H1 (cell line): Measurements from ENCODE around the gene SLX4IP. TPM values are rescaled to one million over a fixed set of nuclear protein-coding genes. Genes with fewer than 3 reads are reported as not detected.

Experiments
- CTCF ChIA-PET: fragments of 300-600 bp; sonication (Branson Sonifier 250); formaldehyde crosslinking; loops from one replicate; lab custom pipeline; 2021; ENCODE audit not compliant: partially characterized antibody; lab: Charles Lee
- POLR2A ChIA-PET: fragments of 300-600 bp; sonication (Branson Sonifier 250); formaldehyde crosslinking; loops from one replicate; lab custom pipeline; 2021; ENCODE audit warnings: inconsistent platforms; ENCODE audit not compliant: partially characterized antibody; lab: Charles Lee
- DNase-seq, 2 experiments: peaks; one replicate each; pipeline versions ENCODE4 v3.0.0 to v3.0.0-alpha.2; 2010 to 2022; ENCODE audit warnings: low spot score in 2 of 2, low read depth in 1 of 2, mixed read lengths in 1 of 2
- FAIRE-seq: peaks from 2 replicates; lab custom pipeline; 2011; peaks lifted over from hg19 to GRCh38; lab: Jason Lieb, UNC
- H2AFZ ChIP-seq: 2 replicates; pipeline ENCODE4 v1.8.1; 2012; ENCODE audit warnings: low read length, inconsistent platforms
- H2AK5ac ChIP-seq: 2 replicates; pipeline ENCODE4 v1.6.1; 2013; ENCODE audit warnings: low read depth, low read length
- H2BK120ac ChIP-seq: replicated peaks from 2 replicates; pipeline ENCODE3; 2013; ENCODE audit warnings: low read depth, low read length, inconsistent platforms
- H2BK12ac ChIP-seq: 2 replicates; pipeline ENCODE4 v1.6.1; 2013; ENCODE audit warnings: low read depth, low read length
- H2BK15ac ChIP-seq: 2 replicates; pipeline ENCODE4 v1.6.1; 2013; ENCODE audit warnings: low read length
- H2BK20ac ChIP-seq: 2 replicates; pipeline ENCODE4 v1.6.1; 2013; ENCODE audit warnings: low read length
- H2BK5ac ChIP-seq: 2 replicates; pipeline ENCODE4 v1.6.1; 2013; ENCODE audit warnings: low read depth, low read length
- H3K14ac ChIP-seq: 2 replicates; pipeline ENCODE4 v1.6.1; 2013; ENCODE audit warnings: inconsistent platforms; ENCODE audit not compliant: insufficient read length
- H3K18ac ChIP-seq: 2 replicates; pipeline ENCODE4 v1.6.1; 2013; ENCODE audit warnings: low read length; ENCODE audit errors: extremely low read depth
- H3K23ac ChIP-seq: 2 replicates; pipeline ENCODE4 v1.6.1; 2013; ENCODE audit warnings: inconsistent platforms; ENCODE audit not compliant: insufficient read length
- H3K23me2 ChIP-seq: 2 replicates; pipeline ENCODE4 v1.6.1; 2013; ENCODE audit warnings: low read depth, low read length
- H3K27ac ChIP-seq: 2 replicates; pipeline ENCODE4 v1.6.1; 2011; ENCODE audit warnings: low read depth, low read length, inconsistent platforms
- H3K27me3 ChIP-seq, 4 experiments: replicated peaks in 1 of 4; 1 replicate in 1 of 4; 2 replicates in 3 of 4; pipeline versions ENCODE4 v1.6.1 to v1.8.1; 2011 to 2013; ENCODE audit warnings: low read length in 3 of 4, mild to moderate bottlenecking in 3 of 4, inconsistent platforms in 2 of 4, mixed read lengths in 2 of 4, moderate library complexity in 1 of 4; ENCODE audit not compliant: control insufficient read depth in 3 of 4, insufficient read depth in 3 of 4; ENCODE audit errors: extremely low read depth in 1 of 4
- H3K36me3 ChIP-seq, 4 experiments: 2 replicates each; pipeline versions ENCODE4 v1.6.1 to v1.8.1; 2011 to 2013; ENCODE audit warnings: mild to moderate bottlenecking in 4 of 4, low read length in 3 of 4, moderate library complexity in 2 of 4, control low read depth in 1 of 4, inconsistent platforms in 1 of 4; ENCODE audit not compliant: insufficient read depth in 4 of 4, control insufficient read depth in 2 of 4
- H3K4ac ChIP-seq: replicated peaks from 2 replicates; pipeline ENCODE3; 2013; ENCODE audit warnings: low read length, low read depth, mixed read lengths, inconsistent platforms; ENCODE audit not compliant: insufficient read length
- H3K4me1 ChIP-seq, 4 experiments: replicated peaks in 1 of 4; 1 replicate in 1 of 4; 2 replicates in 3 of 4; pipeline versions ENCODE4 v1.6.1 to v1.8.1; 2011 to 2013; ENCODE audit warnings: low read length in 3 of 4, inconsistent platforms in 2 of 4, mixed read lengths in 1 of 4; ENCODE audit not compliant: insufficient read depth in 4 of 4, control insufficient read depth in 3 of 4
- H3K4me2 ChIP-seq, 2 experiments: 2 replicates each; pipeline versions ENCODE4 v1.6.1 to v1.8.1; 2011 to 2013; ENCODE audit warnings: low read depth in 2 of 2, low read length in 2 of 2, control low read depth in 1 of 2, inconsistent platforms in 1 of 2, mild to moderate bottlenecking in 1 of 2; ENCODE audit not compliant: insufficient read depth in 1 of 2
- H3K4me3 ChIP-seq, 4 experiments: fragments of 200-600, 300-600 bp in 1 of 4; sonication (generic), shearing (Covaris generic), sonication (Bioruptor Twin) in 1 of 4; 2 replicates each; pipeline versions ENCODE4 v1.5.1 to v1.8.1; 2011 to 2016; ENCODE audit warnings: low read length in 4 of 4, low read depth in 3 of 4, control low read depth in 2 of 4, inconsistent platforms in 2 of 4, mild to moderate bottlenecking in 2 of 4, mixed read lengths in 1 of 4, moderate library complexity in 1 of 4; ENCODE audit not compliant: insufficient read depth in 2 of 4; ENCODE audit errors: extremely low read depth in 1 of 4
- H3K56ac ChIP-seq: replicated peaks from 2 replicates; pipeline ENCODE3; 2013; ENCODE audit warnings: low read depth, mild to moderate bottlenecking, mixed read lengths, low read length, inconsistent platforms; ENCODE audit not compliant: insufficient read length
- H3K79me1 ChIP-seq: 2 replicates; pipeline ENCODE4 v1.6.1; 2013; ENCODE audit warnings: low read depth, low read length, control low read depth
- H3K79me2 ChIP-seq, 2 experiments: 2 replicates each; pipeline versions ENCODE4 v1.6.1 to v1.8.1; 2012 to 2013; ENCODE audit warnings: low read length in 2 of 2, mild to moderate bottlenecking in 2 of 2, inconsistent platforms in 1 of 2; ENCODE audit not compliant: insufficient read depth in 2 of 2, control insufficient read depth in 1 of 2
- H3K9ac ChIP-seq, 4 experiments: replicated peaks in 1 of 4; 1 replicate in 1 of 4; 2 replicates in 3 of 4; pipeline versions ENCODE4 v1.6.1 to v1.8.1; 2011 to 2013; ENCODE audit warnings: low read depth in 3 of 4, low read length in 3 of 4, control low read depth in 2 of 4, mild to moderate bottlenecking in 2 of 4, moderate library complexity in 2 of 4, inconsistent platforms in 1 of 4; ENCODE audit errors: extremely low read depth in 1 of 4
- H3K9me3 ChIP-seq, 2 experiments: 2 replicates each; pipeline versions ENCODE4 v1.6.1 to v1.8.1; 2012 to 2013; ENCODE audit warnings: mild to moderate bottlenecking in 2 of 2, moderate library complexity in 2 of 2, control low read depth in 1 of 2, inconsistent platforms in 1 of 2, low read depth in 1 of 2, low read length in 1 of 2, mixed read lengths in 1 of 2; ENCODE audit not compliant: insufficient read depth in 2 of 2
- H4K20me1 ChIP-seq, 2 experiments: replicated peaks in 1 of 2; 2 replicates each; pipeline versions ENCODE3 to v1.8.1; 2011 to 2013; ENCODE audit warnings: inconsistent platforms in 2 of 2, low read length in 2 of 2, mild to moderate bottlenecking in 1 of 2; ENCODE audit not compliant: insufficient read depth in 2 of 2, control insufficient read depth in 1 of 2
- H4K5ac ChIP-seq: 2 replicates; pipeline ENCODE4 v1.6.1; 2013; ENCODE audit warnings: low read length, low read depth, mixed read lengths, inconsistent platforms; ENCODE audit not compliant: insufficient read length
- H4K8ac ChIP-seq: 2 replicates; pipeline ENCODE4 v1.8.0; 2013; ENCODE audit warnings: mild to moderate bottlenecking, moderate library complexity, low read length, inconsistent platforms; ENCODE audit not compliant: insufficient read depth; ENCODE audit errors: extremely low read depth
- H4K91ac ChIP-seq: replicated peaks from 2 replicates; pipeline ENCODE3; 2013; ENCODE audit warnings: low read length, mixed read lengths, inconsistent platforms; ENCODE audit not compliant: insufficient read length
- CHD1 ChIP-seq: IDR thresholded peaks from 2 replicates; pipeline ENCODE4 v1.6.1; 2012; ENCODE audit warnings: low read depth, low read length, improper control_type of control experiment
- WGBS, 2 experiments: shearing (Covaris generic) in 1 of 2; methylation state at CpG; one replicate each; pipeline versions ENCODE4 v1.1.6 to v1.1.7; 2013 to 2015; ENCODE audit warnings: low lambda C conversion rate in 2 of 2, mixed read lengths in 2 of 2, inconsistent platforms in 1 of 2, low coverage in 1 of 2, missing lambda C conversion rate in 1 of 2; ENCODE audit not compliant: insufficient replicate concordance in 2 of 2, insufficient coverage in 1 of 2, insufficient read length in 1 of 2; ENCODE audit errors: extremely low coverage in 1 of 2, missing lambda C conversion rate in 1 of 2; 5-methylcytosine and 5-hydroxymethylcytosine counted together
- polyA plus RNA-seq, 7 experiments: library from polyadenylated mRNA; depleted of rRNA in 3 of 7; stranded (reverse) in 5 of 7; unstranded in 2 of 7; fragments of >200 nt in 5 of 7; fragments of 200-250 nt in 2 of 7; gene quantifications; 1 replicate in 5 of 7; 2 replicates in 1 of 7; 4 replicates in 1 of 7; pipeline versions ENCODE4 v1.2.1 to v1.2.3, GENCODE V29; 2011 to 2013; ENCODE audit warnings: missing spikeins in 2 of 7, mixed read lengths in 2 of 7
- total RNA-seq: library from RNA; stranded (reverse); fragmentation: NEBNext Ultra II Directional; extraction: Animal tissue kit (Norgen Biotek cat#: 25700); gene quantifications from 2 replicates; pipeline ENCODE4 v1.2.1, GENCODE V29; 2021
- TF ChIP-seq, protein P1 (sequence below), 3 experiments: IDR thresholded peaks; 1 replicate in 2 of 3; 2 replicates in 1 of 3; pipeline versions ENCODE4 v1.5.1 to v1.6.1; 2011; ENCODE audit warnings: low read length in 3 of 3, mild to moderate bottlenecking in 3 of 3, inconsistent platforms in 2 of 3, low read depth in 1 of 3, moderate library complexity in 1 of 3; ENCODE audit not compliant: insufficient read depth in 1 of 3; ENCODE audit errors: control extremely low read depth in 1 of 3

SLX4IP gene
- total and polyA plus RNA-seq, 2 of the 8 experiments (the other 6 are each of a cell fraction or from before 2014, with no cell fraction given) = 2.4 to 8.7 TPM

DNA sequence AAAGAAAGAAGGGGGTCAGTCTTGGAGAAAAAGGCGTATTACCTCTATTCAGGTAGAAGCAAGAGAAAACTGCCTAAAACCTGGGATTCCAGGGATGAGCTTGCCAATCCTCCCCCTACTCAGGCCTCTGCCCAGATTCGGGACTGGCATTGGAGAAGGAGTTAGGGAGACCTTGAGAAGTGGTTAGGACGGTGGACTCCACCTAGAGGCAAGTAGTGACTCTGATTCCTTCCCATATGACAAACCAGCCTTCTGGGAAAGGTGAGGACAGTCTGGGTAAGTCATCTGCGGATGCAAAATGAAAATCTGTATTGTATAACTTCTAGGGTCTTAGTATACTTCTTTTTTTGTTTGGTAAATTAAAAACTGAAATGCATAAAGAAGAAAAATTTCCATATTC is 43.8 kb downstream of the SLX4IP start:
- no peak overlapping the region for H3K27ac ChIP-seq
- no peaks in the 10 kb centered on the region for H3K23me2 ChIP-seq
- DNase-seq = no peak
- no peak overlapping the region for H3K4ac ChIP-seq
- H3K14ac ChIP-seq = no peak overlapping the region
- TF ChIP-seq, protein P1, sequence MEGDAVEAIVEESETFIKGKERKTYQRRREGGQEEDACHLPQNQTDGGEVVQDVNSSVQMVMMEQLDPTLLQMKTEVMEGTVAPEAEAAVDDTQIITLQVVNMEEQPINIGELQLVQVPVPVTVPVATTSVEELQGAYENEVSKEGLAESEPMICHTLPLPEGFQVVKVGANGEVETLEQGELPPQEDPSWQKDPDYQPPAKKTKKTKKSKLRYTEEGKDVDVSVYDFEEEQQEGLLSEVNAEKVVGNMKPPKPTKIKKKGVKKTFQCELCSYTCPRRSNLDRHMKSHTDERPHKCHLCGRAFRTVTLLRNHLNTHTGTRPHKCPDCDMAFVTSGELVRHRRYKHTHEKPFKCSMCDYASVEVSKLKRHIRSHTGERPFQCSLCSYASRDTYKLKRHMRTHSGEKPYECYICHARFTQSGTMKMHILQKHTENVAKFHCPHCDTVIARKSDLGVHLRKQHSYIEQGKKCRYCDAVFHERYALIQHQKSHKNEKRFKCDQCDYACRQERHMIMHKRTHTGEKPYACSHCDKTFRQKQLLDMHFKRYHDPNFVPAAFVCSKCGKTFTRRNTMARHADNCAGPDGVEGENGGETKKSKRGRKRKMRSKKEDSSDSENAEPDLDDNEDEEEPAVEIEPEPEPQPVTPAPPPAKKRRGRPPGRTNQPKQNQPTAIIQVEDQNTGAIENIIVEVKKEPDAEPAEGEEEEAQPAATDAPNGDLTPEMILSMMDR (IDR thresholded peaks at IDR 0.05; ENCODE audit: control extremely low read depth in 1 of 3, insufficient read depth in 1 of 3, low read depth in 1 of 3, low read length in 3 of 3) = peak in 2 of 3 experiments; percentile 19 to 41; a peak in 1 of 4 replicates
- TF ChIP-seq CHD1 = no peak
- no peak overlapping the region for H2BK120ac ChIP-seq
- no peak overlapping the region for H4K91ac ChIP-seq
- no peak for FAIRE-seq
- H3K4me2 ChIP-seq = no peak overlapping the region
- H3K23ac ChIP-seq = no peak overlapping the region
- H4K8ac ChIP-seq = no peak overlapping the region
- H2AFZ ChIP-seq = no peak overlapping the region
- no peak overlapping the region for H2BK15ac ChIP-seq
- ChIA-PET POLR2A (no interaction called here), CTCF (interaction anchor here (0.7 to 2.5 kb wide), 13 partner anchors 8 to 161 kb away, joined by 3 to 15 read pairs (median 5); no protein-coding TSS in a partner anchor)
- no peak overlapping the region for H2BK12ac ChIP-seq
- H2AK5ac ChIP-seq = no peak overlapping the region
- no peak overlapping the region for H2BK20ac ChIP-seq
- H3K4me1 ChIP-seq = peaks cover 0 to 10% (median 3%) of the 10 kb centered on the region in 4 experiments; a peak in 4 of 7 replicates
- H3K36me3 ChIP-seq = no peaks in the 10 kb centered on the region
- no peaks in the 10 kb centered on the region for H4K20me1 ChIP-seq
- H3K27me3 ChIP-seq = no peaks in the 10 kb centered on the region
- H3K79me2 ChIP-seq = peaks cover 0 to 8% of the 10 kb centered on the region in 2 experiments; a peak in 2 of 4 replicates
- H4K5ac ChIP-seq = no peak overlapping the region
- no peak overlapping the region for H2BK5ac ChIP-seq
- H3K79me1 ChIP-seq = no peaks in the 10 kb centered on the region
- no peak overlapping the region for H3K56ac ChIP-seq
- H3K4me3 ChIP-seq = no peak overlapping the region
- no peaks in the 10 kb centered on the region for H3K9me3 ChIP-seq
- no peak overlapping the region for H3K9ac ChIP-seq
- WGBS, 2 experiments = 90% methylated on average over 4 of the region's 4 CpGs; no CpG with 5 or more reads in 1 of the 2 experiments
- H3K18ac ChIP-seq = no peak overlapping the region
